OCI-LY1 (cell line): ENCODE measurements around the gene ZFY.
A peak's percentile ranks its signal among the peaks of the same experiment; 100 is the strongest.

Source experiments
- H2AFZ ChIP-seq: fragments of 200-600 bp; sonication (generic), shearing (Covaris generic); 2 replicates; pipeline ENCODE4 v1.6.0; 2014; ENCODE audit warnings: antibody characterized with exemption, mild to moderate bottlenecking, low read length
- H3F3A ChIP-seq: fragments of 200-600 bp; sonication (generic), shearing (Covaris generic); 2 replicates; pipeline ENCODE4 v1.6.0; 2014; ENCODE audit warnings: mild to moderate bottlenecking, antibody characterized with exemption, low read length, moderate library complexity; ENCODE audit not compliant: insufficient read depth
- H3K27ac ChIP-seq: fragments of 200-600 bp; sonication (generic); 2 replicates; pipeline ENCODE4 v1.5.1; 2014; ENCODE audit warnings: low read length, mixed run types, mild to moderate bottlenecking, low read depth; ENCODE audit not compliant: poor library complexity, severe bottlenecking
- H3K27me3 ChIP-seq: fragments of 200-600 bp; sonication (generic); 2 replicates; pipeline ENCODE4 v1.6.0; 2014; ENCODE audit warnings: antibody characterized with exemption, mild to moderate bottlenecking, low read length, moderate library complexity; ENCODE audit not compliant: insufficient read depth
- H3K36me3 ChIP-seq: fragments of 200-600 bp; sonication (generic); 2 replicates; pipeline ENCODE4 v1.6.1; 2014; ENCODE audit warnings: mild to moderate bottlenecking, antibody characterized with exemption, low read length, moderate library complexity, mixed read lengths; ENCODE audit not compliant: insufficient read depth
- H3K4me1 ChIP-seq: fragments of 200-600 bp; sonication (generic); 2 replicates; pipeline ENCODE4 v1.5.1; 2014; ENCODE audit warnings: mild to moderate bottlenecking, low read length, moderate library complexity; ENCODE audit not compliant: insufficient read depth, severe bottlenecking
- H3K4me2 ChIP-seq: fragments of 200-600 bp; sonication (generic), shearing (Covaris generic); 2 replicates; pipeline ENCODE4 v1.6.1; 2014; ENCODE audit warnings: low read length
- H3K4me3 ChIP-seq: fragments of 200-600 bp; sonication (generic); 2 replicates; pipeline ENCODE4 v1.5.1; 2014; ENCODE audit warnings: low read length, low read depth, mild to moderate bottlenecking, mixed read lengths; ENCODE audit not compliant: poor library complexity, severe bottlenecking
- H3K79me2 ChIP-seq: fragments of 200-600 bp; shearing (Covaris generic); 2 replicates; pipeline ENCODE4 v1.6.1; 2016; ENCODE audit warnings: mixed run types, low read length, mixed read lengths; ENCODE audit not compliant: insufficient read depth
- H3K9ac ChIP-seq: fragments of 200-600 bp; sonication (generic), shearing (Covaris generic); 2 replicates; pipeline ENCODE4 v1.6.1; 2014; ENCODE audit warnings: mild to moderate bottlenecking, low read length, mixed read lengths
- H3K9me2 ChIP-seq: fragments of 200-600 bp; sonication (generic), shearing (Covaris generic); 2 replicates; pipeline ENCODE4 v1.6.1; 2014; ENCODE audit warnings: low read depth, mild to moderate bottlenecking, low read length, mixed read lengths
- H3K9me3 ChIP-seq: fragments of 200-600 bp; shearing (Covaris generic); 2 replicates; pipeline ENCODE4 v1.6.1; 2014; ENCODE audit warnings: low read length, mixed read lengths
- H4K20me1 ChIP-seq: fragments of 200-600 bp; sonication (generic), shearing (Covaris generic); 2 replicates; pipeline ENCODE4 v1.6.0; 2016; ENCODE audit warnings: mild to moderate bottlenecking, low read length; ENCODE audit not compliant: insufficient read depth
- EZH2 ChIP-seq: fragments of 200-600 bp; sonication (generic), shearing (Covaris generic); IDR thresholded peaks from 2 replicates; pipeline ENCODE4 v1.8.0; 2017; ENCODE audit warnings: borderline replicate concordance, mixed run types, mild to moderate bottlenecking, antibody characterized with exemption, low read length, moderate library complexity, mixed read lengths
- TF ChIP-seq, protein P1 (sequence below): fragments of 200-600 bp; sonication (generic), shearing (Covaris generic); IDR thresholded peaks from 2 replicates; pipeline ENCODE4 v1.5.1; 2017; ENCODE audit warnings: mild to moderate bottlenecking, antibody characterized with exemption, low read length, moderate library complexity, mixed read lengths

ZFY gene

DNA sequence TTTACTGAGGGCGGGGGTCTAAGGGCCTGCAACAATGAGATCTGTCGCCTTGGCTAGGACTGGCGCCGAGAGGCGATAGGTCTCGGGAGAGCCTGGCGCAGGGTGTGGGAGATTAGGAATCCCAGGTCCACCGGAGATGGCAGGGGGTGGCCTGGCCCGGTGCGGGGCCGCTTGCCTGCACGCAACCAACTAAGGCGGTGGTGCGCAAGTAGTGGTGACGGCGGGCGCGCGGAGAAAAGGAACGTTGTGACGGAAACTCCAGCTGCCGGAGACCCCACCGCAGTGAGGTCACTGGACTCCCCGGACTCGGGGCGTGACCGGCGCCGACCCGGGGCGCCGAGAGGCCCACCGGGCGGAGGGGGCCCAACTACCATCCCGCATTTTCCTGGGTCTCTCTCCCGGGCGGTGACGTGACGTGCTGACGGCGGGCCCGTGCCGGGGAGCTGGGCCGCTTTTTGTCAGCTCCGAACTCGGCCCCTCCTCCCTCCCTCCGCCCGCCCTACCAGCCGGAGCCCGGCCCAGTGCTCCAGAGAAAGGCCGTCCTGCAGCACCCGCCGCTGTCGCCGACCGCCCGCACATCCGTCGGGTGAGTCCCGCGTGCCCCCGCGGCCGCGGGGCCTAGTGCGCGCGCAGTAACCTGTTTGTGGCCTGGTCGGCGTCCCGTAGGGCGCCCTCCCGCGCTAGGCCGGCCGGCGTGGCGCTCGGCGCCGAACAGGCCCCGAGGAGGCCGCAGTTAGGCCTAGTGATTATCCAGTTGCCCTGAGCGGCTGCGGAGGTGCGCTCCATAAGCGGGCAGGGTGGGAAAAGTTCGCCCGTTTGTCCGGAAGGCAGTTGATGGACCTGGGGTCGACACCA, at the start of gene ZFY:
TSS of gene ZFY (plus strand) at position 521 of the 855 bp plus-strand sequence. CDS start 18,556 bp downstream, outside the sequence.
- H3K4me3 ChIP-seq = peak within 1 kb of the TSS; percentile 95
- no peak within 1 kb of the TSS for H2AFZ ChIP-seq
- peaks cover 46% of the 10 kb centered on the region for H3K4me1 ChIP-seq
- peak within 1 kb of the TSS; percentile 98 for H3K4me2 ChIP-seq
- no peaks in the 10 kb centered on the region for H3F3A ChIP-seq
- no peaks in the 10 kb centered on the region for H3K9me3 ChIP-seq
- no peaks in the 10 kb centered on the region for H4K20me1 ChIP-seq
- TF ChIP-seq EZH2 = no peak
- TF ChIP-seq, protein P1, sequence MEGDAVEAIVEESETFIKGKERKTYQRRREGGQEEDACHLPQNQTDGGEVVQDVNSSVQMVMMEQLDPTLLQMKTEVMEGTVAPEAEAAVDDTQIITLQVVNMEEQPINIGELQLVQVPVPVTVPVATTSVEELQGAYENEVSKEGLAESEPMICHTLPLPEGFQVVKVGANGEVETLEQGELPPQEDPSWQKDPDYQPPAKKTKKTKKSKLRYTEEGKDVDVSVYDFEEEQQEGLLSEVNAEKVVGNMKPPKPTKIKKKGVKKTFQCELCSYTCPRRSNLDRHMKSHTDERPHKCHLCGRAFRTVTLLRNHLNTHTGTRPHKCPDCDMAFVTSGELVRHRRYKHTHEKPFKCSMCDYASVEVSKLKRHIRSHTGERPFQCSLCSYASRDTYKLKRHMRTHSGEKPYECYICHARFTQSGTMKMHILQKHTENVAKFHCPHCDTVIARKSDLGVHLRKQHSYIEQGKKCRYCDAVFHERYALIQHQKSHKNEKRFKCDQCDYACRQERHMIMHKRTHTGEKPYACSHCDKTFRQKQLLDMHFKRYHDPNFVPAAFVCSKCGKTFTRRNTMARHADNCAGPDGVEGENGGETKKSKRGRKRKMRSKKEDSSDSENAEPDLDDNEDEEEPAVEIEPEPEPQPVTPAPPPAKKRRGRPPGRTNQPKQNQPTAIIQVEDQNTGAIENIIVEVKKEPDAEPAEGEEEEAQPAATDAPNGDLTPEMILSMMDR = no peak
- H3K79me2 ChIP-seq = peaks cover 28% of the 10 kb centered on the region
- peaks cover 9% of the 10 kb centered on the region; the same call in 1 of the 2 replicates for H3K36me3 ChIP-seq
- H3K9ac ChIP-seq = peak within 1 kb of the TSS; percentile 100
- no peaks in the 10 kb centered on the region for H3K27me3 ChIP-seq
- H3K9me2 ChIP-seq = no peaks in the 10 kb centered on the region
- H3K27ac ChIP-seq = peak within 1 kb of the TSS; percentile 98

DNA sequence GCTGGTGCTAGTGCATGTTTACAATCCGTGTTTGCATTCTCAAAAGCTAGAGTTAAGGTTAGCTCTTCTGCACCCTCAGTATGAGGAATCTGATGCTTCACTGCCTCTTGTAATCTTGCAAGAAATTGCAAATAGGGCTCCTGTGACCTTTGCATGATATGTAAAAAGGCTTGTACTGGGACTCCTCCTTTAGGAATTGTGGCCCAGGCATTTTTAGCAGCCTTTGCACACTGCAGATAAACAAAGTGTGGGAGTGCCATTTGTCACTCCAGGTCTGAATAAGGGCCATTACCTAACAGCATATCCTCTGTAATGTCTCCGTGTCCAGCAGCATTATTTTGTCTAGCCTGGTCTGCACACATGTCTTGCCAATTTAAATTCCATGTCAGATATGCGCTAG, 49.3 kb upstream of the ZFY start:
- Histone ChIP-seq H3K9me2 (no peaks in the 10 kb centered on the region), H3F3A (no peaks in the 10 kb centered on the region), H3K4me2 (no peak overlapping the region), H3K27ac (no peak overlapping the region), H2AFZ (no peak overlapping the region), H3K4me1 (no peaks in the 10 kb centered on the region), H3K4me3 (no peak overlapping the region), H3K9ac (no peak overlapping the region), H3K36me3 (no peaks in the 10 kb centered on the region), H3K79me2 (no peaks in the 10 kb centered on the region), H3K9me3 (no peaks in the 10 kb centered on the region), H4K20me1 (no peaks in the 10 kb centered on the region), H3K27me3 (no peaks in the 10 kb centered on the region)
- no peak for TF ChIP-seq EZH2
- TF ChIP-seq, protein P1 = no peak

DNA sequence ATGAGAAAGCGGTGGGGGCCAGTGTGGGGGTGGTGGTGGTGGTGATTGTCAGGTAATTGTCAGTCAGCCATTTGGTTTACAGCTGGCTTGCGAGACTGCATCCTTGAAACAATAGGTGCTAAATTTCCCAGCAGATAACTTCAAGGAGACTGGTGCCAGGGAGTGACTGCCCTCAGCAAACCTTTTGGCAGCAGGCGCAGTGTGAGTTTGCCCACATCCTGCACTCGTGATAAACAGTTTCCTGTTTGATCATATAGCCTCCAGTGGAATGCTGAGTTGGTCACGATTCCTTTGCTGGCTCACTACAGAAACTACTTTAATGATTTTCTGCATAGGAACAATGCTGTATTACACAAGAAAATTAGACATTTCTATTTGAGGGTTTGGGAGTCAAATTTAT, 47.8 kb upstream of the ZFY start:
- no peaks in the 10 kb centered on the region for H3F3A ChIP-seq
- H3K79me2 ChIP-seq = no peaks in the 10 kb centered on the region
- no peak overlapping the region for H3K9ac ChIP-seq
- no peaks in the 10 kb centered on the region for H3K9me2 ChIP-seq
- H3K27me3 ChIP-seq = no peaks in the 10 kb centered on the region
- H2AFZ ChIP-seq = no peak overlapping the region
- H3K4me2 ChIP-seq = no peak overlapping the region
- no peak overlapping the region for H3K4me3 ChIP-seq
- TF ChIP-seq, protein P1 = no peak
- TF ChIP-seq EZH2 = no peak
- H4K20me1 ChIP-seq = no peaks in the 10 kb centered on the region
- H3K27ac ChIP-seq = no peak overlapping the region
- H3K9me3 ChIP-seq = no peaks in the 10 kb centered on the region
- no peaks in the 10 kb centered on the region for H3K4me1 ChIP-seq
- no peaks in the 10 kb centered on the region for H3K36me3 ChIP-seq
